Measurements from ENCODE around the gene HID1.
"Not testable (repeated sequence)": the region's sequence is repeated elsewhere in the genome, so short reads cannot be mapped to it uniquely, and the experiment has no call there.

The HID1 gene

GRCh38 chr17:74921026-74921681, 51.4 kb downstream of the HID1 start:
- no peak for DNase-seq

GRCh38 chr17:74920642-74921025, 51.9 kb downstream of the HID1 start:
- no peak for DNase-seq

GRCh38 chr17:74920306-74920620, 52.3 kb downstream of the HID1 start:
- DNase-seq = no peak

- no peak for DNase-seq
Measured at GRCh38 chr17:74919440-74920305, 52.9 kb downstream of the HID1 start.

GRCh38 chr17:74918906-74919305, 53.7 kb downstream of the HID1 start:
- no peak for DNase-seq

GRCh38 chr17:74917430-74917829, 55.1 kb downstream of the HID1 start:
- DNase-seq = no peak

- no peak for DNase-seq
Measured at GRCh38 chr17:74916851-74917199, 55.7 kb downstream of the HID1 start.

- DNase-seq = no peak
Measured at GRCh38 chr17:74916136-74916850, 56.3 kb downstream of the HID1 start.

GRCh38 chr17:74911423-74911822, 61.1 kb downstream of the HID1 start:
- DNase-seq = not testable (repeated sequence)

GRCh38 chr17:74909097-74909496, 63.5 kb downstream of the HID1 start:
- DNase-seq = not testable (repeated sequence)

- DNase-seq = no peak
Measured at GRCh38 chr17:74907012-74907411, 65.5 kb downstream of the HID1 start.

- not testable (repeated sequence) for DNase-seq
Measured at GRCh38 chr17:74906214-74906793, 66.3 kb downstream of the HID1 start.

- no peak for DNase-seq
Measured at GRCh38 chr17:74904687-74905409, 67.7 kb downstream of the HID1 start.

- no peak for DNase-seq
Measured at GRCh38 chr17:74903671-74904070, 68.9 kb downstream of the HID1 start.

- no peak for DNase-seq
Measured at GRCh38 chr17:74903034-74903433, 69.5 kb downstream of the HID1 start.

- DNase-seq = no peak
Measured at GRCh38 chr17:74901353-74902135, 71.0 kb downstream of the HID1 start.

Data from activated effector memory CD4-positive, alpha-beta T cell treated with anti-CD3 and anti-CD28 coated beads, Interleukin-2, amount 50 U/mL, for 16 hours (primary cell).